H9 (cell line): Measurements from ENCODE around the gene PCCA. TPM values are rescaled to one million over a fixed set of nuclear protein-coding genes. Genes with fewer than 3 reads are reported as not detected.

Experiments used
- DNase-seq: peaks from one replicate; pipeline ENCODE4 v3.0.0-alpha.2; 2017
- H2AFZ ChIP-seq: one replicate; pipeline ENCODE4 v1.6.1; 2013; ENCODE audit warnings: mild to moderate bottlenecking, low read length, control low read depth, moderate library complexity
- H2AK5ac ChIP-seq: 2 replicates; pipeline ENCODE4 v1.6.1; 2013; ENCODE audit warnings: low read length, control low read depth, mixed read lengths; ENCODE audit not compliant: insufficient read length
- H2BK120ac ChIP-seq: one replicate; pipeline ENCODE4 v1.6.1; 2013; ENCODE audit warnings: low read depth, mild to moderate bottlenecking, low read length, control low read depth, inconsistent platforms; ENCODE audit not compliant: poor library complexity, severe bottlenecking
- H2BK12ac ChIP-seq: 2 replicates; pipeline ENCODE4 v1.6.1; 2013; ENCODE audit warnings: low read length, control low read depth, mixed read lengths, low read depth; ENCODE audit not compliant: insufficient read length
- H2BK15ac ChIP-seq: 2 replicates; pipeline ENCODE4 v1.6.1; 2013; ENCODE audit warnings: low read depth, low read length, control low read depth
- H2BK20ac ChIP-seq: one replicate; pipeline ENCODE4 v1.6.1; 2013; ENCODE audit warnings: low read depth, mild to moderate bottlenecking, low read length, control low read depth, inconsistent platforms; ENCODE audit not compliant: poor library complexity, severe bottlenecking
- H2BK5ac ChIP-seq: 2 replicates; pipeline ENCODE4 v1.6.1; 2013; ENCODE audit warnings: low read length, control low read depth, mixed read lengths; ENCODE audit not compliant: insufficient read length
- H3K14ac ChIP-seq: 2 replicates; pipeline ENCODE4 v1.6.1; 2013; ENCODE audit warnings: low read length, control low read depth; ENCODE audit not compliant: insufficient read depth
- H3K18ac ChIP-seq: 2 replicates; pipeline ENCODE4 v1.6.1; 2013; ENCODE audit warnings: low read depth, mild to moderate bottlenecking, mixed read lengths, low read length, control low read depth; ENCODE audit not compliant: insufficient read length
- H3K23ac ChIP-seq: 2 replicates; pipeline ENCODE4 v1.6.1; 2013; ENCODE audit warnings: low read length, control low read depth, mixed read lengths, low read depth; ENCODE audit not compliant: insufficient read length
- H3K23me2 ChIP-seq: 2 replicates; pipeline ENCODE4 v1.6.1; 2013; ENCODE audit warnings: low read depth, mild to moderate bottlenecking, mixed read lengths, low read length, control low read depth; ENCODE audit not compliant: insufficient read length, poor library complexity, severe bottlenecking
- H3K27ac ChIP-seq: 2 replicates; pipeline ENCODE4 v1.5.1; 2013; ENCODE audit warnings: low read length, control low read depth, mixed read lengths, low read depth; ENCODE audit not compliant: insufficient read length
- H3K27me3 ChIP-seq: 2 replicates; pipeline ENCODE4 v1.6.1; 2013; ENCODE audit warnings: low read length, control low read depth, inconsistent platforms; ENCODE audit not compliant: insufficient read depth
- H3K4ac ChIP-seq: 2 replicates; pipeline ENCODE4 v1.6.1; 2013; ENCODE audit warnings: low read depth, mild to moderate bottlenecking, control low read depth, inconsistent platforms, low read length, moderate library complexity
- H3K4me1 ChIP-seq: 2 replicates; pipeline ENCODE4 v1.6.1; 2013; ENCODE audit warnings: low read length, control low read depth, inconsistent platforms; ENCODE audit not compliant: insufficient read depth
- H3K4me2 ChIP-seq: 2 replicates; pipeline ENCODE4 v1.6.1; 2013; ENCODE audit warnings: low read length, control low read depth, mixed read lengths; ENCODE audit not compliant: insufficient read length, insufficient read depth
- H3K56ac ChIP-seq: 2 replicates; pipeline ENCODE4 v1.6.1; 2013; ENCODE audit warnings: low read depth, mild to moderate bottlenecking, mixed read lengths, low read length, control low read depth; ENCODE audit not compliant: insufficient read length
- H3K79me1 ChIP-seq: 2 replicates; pipeline ENCODE4 v1.6.1; 2013; ENCODE audit warnings: low read depth, mild to moderate bottlenecking, moderate library complexity, low read length, control low read depth, inconsistent platforms; ENCODE audit not compliant: insufficient read depth, poor library complexity, severe bottlenecking
- H3K79me2 ChIP-seq: 2 replicates; pipeline ENCODE4 v1.6.1; 2013; ENCODE audit warnings: low read length, control low read depth, inconsistent platforms; ENCODE audit not compliant: insufficient read depth
- H3K9ac ChIP-seq: 2 replicates; pipeline ENCODE4 v1.6.1; 2013; ENCODE audit warnings: low read length, control low read depth, mixed read lengths; ENCODE audit not compliant: insufficient read length; ENCODE audit errors: extremely low read depth
- H3K9me3 ChIP-seq: one replicate; pipeline ENCODE4 v1.6.1; 2013; ENCODE audit warnings: low read depth, low read length, inconsistent platforms; ENCODE audit not compliant: control insufficient read depth
- H3T11ph ChIP-seq: one replicate; pipeline ENCODE4 v1.6.1; 2013; ENCODE audit warnings: mild to moderate bottlenecking, low read length, control low read depth, inconsistent platforms
- H4K20me1 ChIP-seq: one replicate; pipeline ENCODE4 v1.6.1; 2013; ENCODE audit not compliant: control insufficient read depth, insufficient read length, insufficient read depth
- H4K5ac ChIP-seq: 2 replicates; pipeline ENCODE4 v1.6.1; 2013; ENCODE audit warnings: low read depth, mild to moderate bottlenecking, mixed read lengths, low read length, control low read depth; ENCODE audit not compliant: insufficient read length
- H4K8ac ChIP-seq: replicated peaks from 2 replicates; pipeline ENCODE4 v1.6.1; 2013; ENCODE audit warnings: low read length, control low read depth, mixed read lengths, low read depth; ENCODE audit not compliant: insufficient read length
- H4K91ac ChIP-seq: 2 replicates; pipeline ENCODE4 v1.6.1; 2013; ENCODE audit warnings: low read depth, mild to moderate bottlenecking, moderate library complexity, mixed read lengths, low read length, control low read depth; ENCODE audit not compliant: insufficient read length
- H3K27ac Mint-ChIP-seq, 3 experiments: 2 replicates in 2 of 3; 3 replicates in 1 of 3; pipeline ENCODE4 v1.8.0; 2020 to 2021; ENCODE audit warnings: mixed read lengths in 3 of 3, mild to moderate bottlenecking in 1 of 3, moderate library complexity in 1 of 3
- H3K27me3 Mint-ChIP-seq: 2 replicates; pipeline ENCODE4 v1.8.0; 2021; ENCODE audit warnings: low read depth, mild to moderate bottlenecking, moderate library complexity, mixed read lengths
- H3K36me3 Mint-ChIP-seq, 3 experiments: 2 replicates in 2 of 3; 3 replicates in 1 of 3; pipeline ENCODE4 v1.8.0; 2020 to 2021; ENCODE audit warnings: low read depth in 3 of 3, mixed read lengths in 3 of 3; ENCODE audit not compliant: insufficient read depth in 1 of 3
- H3K4me1 Mint-ChIP-seq, 2 experiments: 2 replicates each; pipeline ENCODE4 v1.8.0; 2020; ENCODE audit warnings: mixed read lengths in 2 of 2
- H3K4me3 Mint-ChIP-seq, 2 experiments: 2 replicates in 1 of 2; 3 replicates in 1 of 2; pipeline ENCODE4 v1.8.0; 2020 to 2021; ENCODE audit warnings: mild to moderate bottlenecking in 2 of 2, mixed read lengths in 2 of 2, moderate library complexity in 1 of 2
- H3K9me3 Mint-ChIP-seq, 2 experiments: 2 replicates in 1 of 2; 3 replicates in 1 of 2; pipeline ENCODE4 v1.8.0; 2020; ENCODE audit warnings: mild to moderate bottlenecking in 2 of 2, mixed read lengths in 2 of 2, moderate library complexity in 1 of 2
- CTCF ChIP-seq: fragments of 200-600 bp; sonication (generic); conservative IDR thresholded peaks from 3 replicates; pipeline ENCODE4 v1.8.0; 2021; ENCODE audit warnings: antibody characterized with exemption, mild to moderate bottlenecking
- WGBS: extraction: QIAGEN DNeasy Blood & Tissue Kit; methylation state at CpG from one replicate; pipeline ENCODE4 v1.1.7; 2013; ENCODE audit warnings: missing lambda C conversion rate, low lambda C conversion rate, mixed read lengths; ENCODE audit not compliant: insufficient read length; ENCODE audit errors: extremely low coverage; 5-methylcytosine and 5-hydroxymethylcytosine counted together
- total RNA-seq: library from RNA; stranded (reverse); gene quantifications from 2 replicates; pipeline ENCODE4 v1.2.1, GENCODE V29; 2021

The PCCA gene
- total RNA-seq, 1 experiment from 2014 or later = 56.5 TPM

- no CpG with 5 or more reads among the region's 5 CpGs for WGBS
- no peak overlapping the region for H3K27ac ChIP-seq
Observed at GRCh38 chr13:100197591-100198365, 108.9 kb downstream of the PCCA start.

More at GRCh38 chr13:100197591-100198365, 108.9 kb downstream of the PCCA start:
- H3K56ac ChIP-seq = no peak overlapping the region
- H2BK120ac ChIP-seq = no peak overlapping the region
- peaks cover 39 to 47% of the 10 kb centered on the region in 2 experiments for H3K4me1 Mint-ChIP-seq
- no peak overlapping the region for H3K18ac ChIP-seq
- H3T11ph ChIP-seq = no peak overlapping the region
- no peak overlapping the region for H3K23ac ChIP-seq
- H2BK5ac ChIP-seq = no peak overlapping the region
- H3K36me3 Mint-ChIP-seq = peaks cover 9 to 20% (median 18%) of the 10 kb centered on the region in 3 experiments
- DNase-seq = no peak
- no peak overlapping the region for H3K9ac ChIP-seq
- H2BK20ac ChIP-seq = no peak overlapping the region
- no peak overlapping the region for H3K4ac ChIP-seq
- no peaks in the 10 kb centered on the region for H3K79me2 ChIP-seq
- H3K9me3 ChIP-seq = no peaks in the 10 kb centered on the region
- no peaks in the 10 kb centered on the region for H3K23me2 ChIP-seq
- H3K27ac Mint-ChIP-seq = peak overlapping the region in 2 of 3 experiments; percentile 31 to 55; a peak in 3 of 7 replicates
- H4K8ac ChIP-seq = no peak overlapping the region
- H3K14ac ChIP-seq = no peak overlapping the region
- no peak overlapping the region for H2AK5ac ChIP-seq
- TF ChIP-seq CTCF = no peak
- H3K27me3 ChIP-seq = no peaks in the 10 kb centered on the region
- H3K27me3 Mint-ChIP-seq = no peaks in the 10 kb centered on the region
- no peak overlapping the region for H3K4me2 ChIP-seq
- no peak overlapping the region for H4K91ac ChIP-seq
- H2AFZ ChIP-seq = no peak overlapping the region
- H3K79me1 ChIP-seq = no peaks in the 10 kb centered on the region
- peaks cover 4% of the 10 kb centered on the region; the same call in 1 of the 2 replicates for H3K4me1 ChIP-seq
- H4K20me1 ChIP-seq = no peaks in the 10 kb centered on the region
- H2BK12ac ChIP-seq = no peak overlapping the region
- H3K9me3 Mint-ChIP-seq = peaks cover 5 to 6% of the 10 kb centered on the region in 2 experiments; a peak in 4 of 5 replicates
- H2BK15ac ChIP-seq = no peak overlapping the region
- no peak overlapping the region for H4K5ac ChIP-seq
- no peak overlapping the region for H3K4me3 Mint-ChIP-seq
